HPDE6-E6E7 (cell line): Measurements from ENCODE around the gene TMEM229B.

Source experiments
- DNase-seq: peaks from one replicate; pipeline ENCODE4 v3.0.0; 2011; ENCODE audit warnings: missing footprints; ENCODE audit errors: extremely low spot score

Gene TMEM229B

GRCh38 chr14:67515386-67516079 is 27.0 kb upstream of the TMEM229B start:
- DNase-seq: no peak

GRCh38 chr14:67514650-67515385 is 26.3 kb upstream of the TMEM229B start:
- DNase-seq: peak; percentile 41

- DNase-seq: no peak
Observed at GRCh38 chr14:67514203-67514607, 25.7 kb upstream of the TMEM229B start.

GRCh38 chr14:67513631-67514108 is 25.1 kb upstream of the TMEM229B start:
- DNase-seq: no peak

- no peak for DNase-seq
Observed at GRCh38 chr14:67512463-67513310, 24.2 kb upstream of the TMEM229B start.

GRCh38 chr14:67510836-67511235 is 22.3 kb upstream of the TMEM229B start:
- DNase-seq: no peak

- no peak for DNase-seq
Observed at GRCh38 chr14:67510121-67510520, 21.6 kb upstream of the TMEM229B start.

- no peak for DNase-seq
Observed at GRCh38 chr14:67508956-67509355, 20.4 kb upstream of the TMEM229B start.

- no peak for DNase-seq
Observed at GRCh38 chr14:67505254-67505653, 16.7 kb upstream of the TMEM229B start.

GRCh38 chr14:67503331-67503730 is 14.8 kb upstream of the TMEM229B start:
- no peak for DNase-seq

GRCh38 chr14:67502867-67503266 is 14.3 kb upstream of the TMEM229B start:
- no peak for DNase-seq

- no peak for DNase-seq
Observed at GRCh38 chr14:67501670-67502069, 13.1 kb upstream of the TMEM229B start.

- no peak for DNase-seq
Observed at GRCh38 chr14:67500981-67501380, 12.5 kb upstream of the TMEM229B start.

GRCh38 chr14:67497716-67498115 is 9.2 kb upstream of the TMEM229B start:
- DNase-seq: no peak

GRCh38 chr14:67497216-67497615 is 8.7 kb upstream of the TMEM229B start:
- DNase-seq: no peak

GRCh38 chr14:67495827-67496226 is 7.3 kb upstream of the TMEM229B start:
- no peak for DNase-seq

- no peak for DNase-seq
Observed at GRCh38 chr14:67493092-67493717, 4.7 kb upstream of the TMEM229B start.

- no peak for DNase-seq
Observed at GRCh38 chr14:67492538-67492937, 4.0 kb upstream of the TMEM229B start.

- no peak for DNase-seq
Observed at GRCh38 chr14:67491741-67492507, 3.4 kb upstream of the TMEM229B start.

GRCh38 chr14:67491285-67491684 is 2.8 kb upstream of the TMEM229B start:
- DNase-seq: no peak

- DNase-seq: no peak
Observed at GRCh38 chr14:67490196-67490595, 1.7 kb upstream of the TMEM229B start.
